H9 (cell line): Measurements from ENCODE around the gene GTF3C5. TPM values are rescaled to one million over a fixed set of nuclear protein-coding genes. Genes with fewer than 3 reads are reported as not detected.

Experiments used
- DNase-seq: peaks from one replicate; pipeline ENCODE4 v3.0.0-alpha.2; 2017
- H2AFZ ChIP-seq: one replicate; pipeline ENCODE4 v1.6.1; 2013; ENCODE audit warnings: mild to moderate bottlenecking, low read length, control low read depth, moderate library complexity
- H2AK5ac ChIP-seq: 2 replicates; pipeline ENCODE4 v1.6.1; 2013; ENCODE audit warnings: low read length, control low read depth, mixed read lengths; ENCODE audit not compliant: insufficient read length
- H2BK120ac ChIP-seq: one replicate; pipeline ENCODE4 v1.6.1; 2013; ENCODE audit warnings: low read depth, mild to moderate bottlenecking, low read length, control low read depth, inconsistent platforms; ENCODE audit not compliant: poor library complexity, severe bottlenecking
- H2BK12ac ChIP-seq: 2 replicates; pipeline ENCODE4 v1.6.1; 2013; ENCODE audit warnings: low read length, control low read depth, mixed read lengths, low read depth; ENCODE audit not compliant: insufficient read length
- H2BK15ac ChIP-seq: 2 replicates; pipeline ENCODE4 v1.6.1; 2013; ENCODE audit warnings: low read depth, low read length, control low read depth
- H2BK20ac ChIP-seq: one replicate; pipeline ENCODE4 v1.6.1; 2013; ENCODE audit warnings: low read depth, mild to moderate bottlenecking, low read length, control low read depth, inconsistent platforms; ENCODE audit not compliant: poor library complexity, severe bottlenecking
- H2BK5ac ChIP-seq: 2 replicates; pipeline ENCODE4 v1.6.1; 2013; ENCODE audit warnings: low read length, control low read depth, mixed read lengths; ENCODE audit not compliant: insufficient read length
- H3K14ac ChIP-seq: 2 replicates; pipeline ENCODE4 v1.6.1; 2013; ENCODE audit warnings: low read length, control low read depth; ENCODE audit not compliant: insufficient read depth
- H3K18ac ChIP-seq: 2 replicates; pipeline ENCODE4 v1.6.1; 2013; ENCODE audit warnings: low read depth, mild to moderate bottlenecking, mixed read lengths, low read length, control low read depth; ENCODE audit not compliant: insufficient read length
- H3K23ac ChIP-seq: 2 replicates; pipeline ENCODE4 v1.6.1; 2013; ENCODE audit warnings: low read length, control low read depth, mixed read lengths, low read depth; ENCODE audit not compliant: insufficient read length
- H3K23me2 ChIP-seq: 2 replicates; pipeline ENCODE4 v1.6.1; 2013; ENCODE audit warnings: low read depth, mild to moderate bottlenecking, mixed read lengths, low read length, control low read depth; ENCODE audit not compliant: insufficient read length, poor library complexity, severe bottlenecking
- H3K27ac ChIP-seq: 2 replicates; pipeline ENCODE4 v1.5.1; 2013; ENCODE audit warnings: low read length, control low read depth, mixed read lengths, low read depth; ENCODE audit not compliant: insufficient read length
- H3K27me3 ChIP-seq: 2 replicates; pipeline ENCODE4 v1.6.1; 2013; ENCODE audit warnings: low read length, control low read depth, inconsistent platforms; ENCODE audit not compliant: insufficient read depth
- H3K4ac ChIP-seq: 2 replicates; pipeline ENCODE4 v1.6.1; 2013; ENCODE audit warnings: low read depth, mild to moderate bottlenecking, control low read depth, inconsistent platforms, low read length, moderate library complexity
- H3K4me1 ChIP-seq: 2 replicates; pipeline ENCODE4 v1.6.1; 2013; ENCODE audit warnings: low read length, control low read depth, inconsistent platforms; ENCODE audit not compliant: insufficient read depth
- H3K4me2 ChIP-seq: 2 replicates; pipeline ENCODE4 v1.6.1; 2013; ENCODE audit warnings: low read length, control low read depth, mixed read lengths; ENCODE audit not compliant: insufficient read length, insufficient read depth
- H3K56ac ChIP-seq: 2 replicates; pipeline ENCODE4 v1.6.1; 2013; ENCODE audit warnings: low read depth, mild to moderate bottlenecking, mixed read lengths, low read length, control low read depth; ENCODE audit not compliant: insufficient read length
- H3K79me1 ChIP-seq: 2 replicates; pipeline ENCODE4 v1.6.1; 2013; ENCODE audit warnings: low read depth, mild to moderate bottlenecking, moderate library complexity, low read length, control low read depth, inconsistent platforms; ENCODE audit not compliant: insufficient read depth, poor library complexity, severe bottlenecking
- H3K79me2 ChIP-seq: 2 replicates; pipeline ENCODE4 v1.6.1; 2013; ENCODE audit warnings: low read length, control low read depth, inconsistent platforms; ENCODE audit not compliant: insufficient read depth
- H3K9ac ChIP-seq: 2 replicates; pipeline ENCODE4 v1.6.1; 2013; ENCODE audit warnings: low read length, control low read depth, mixed read lengths; ENCODE audit not compliant: insufficient read length; ENCODE audit errors: extremely low read depth
- H3K9me3 ChIP-seq: one replicate; pipeline ENCODE4 v1.6.1; 2013; ENCODE audit warnings: low read depth, low read length, inconsistent platforms; ENCODE audit not compliant: control insufficient read depth
- H3T11ph ChIP-seq: one replicate; pipeline ENCODE4 v1.6.1; 2013; ENCODE audit warnings: mild to moderate bottlenecking, low read length, control low read depth, inconsistent platforms
- H4K20me1 ChIP-seq: one replicate; pipeline ENCODE4 v1.6.1; 2013; ENCODE audit not compliant: control insufficient read depth, insufficient read length, insufficient read depth
- H4K5ac ChIP-seq: 2 replicates; pipeline ENCODE4 v1.6.1; 2013; ENCODE audit warnings: low read depth, mild to moderate bottlenecking, mixed read lengths, low read length, control low read depth; ENCODE audit not compliant: insufficient read length
- H4K8ac ChIP-seq: replicated peaks from 2 replicates; pipeline ENCODE4 v1.6.1; 2013; ENCODE audit warnings: low read length, control low read depth, mixed read lengths, low read depth; ENCODE audit not compliant: insufficient read length
- H4K91ac ChIP-seq: 2 replicates; pipeline ENCODE4 v1.6.1; 2013; ENCODE audit warnings: low read depth, mild to moderate bottlenecking, moderate library complexity, mixed read lengths, low read length, control low read depth; ENCODE audit not compliant: insufficient read length
- H3K27ac Mint-ChIP-seq, 3 experiments: 2 replicates in 2 of 3; 3 replicates in 1 of 3; pipeline ENCODE4 v1.8.0; 2020 to 2021; ENCODE audit warnings: mixed read lengths in 3 of 3, mild to moderate bottlenecking in 1 of 3, moderate library complexity in 1 of 3
- H3K27me3 Mint-ChIP-seq: 2 replicates; pipeline ENCODE4 v1.8.0; 2021; ENCODE audit warnings: low read depth, mild to moderate bottlenecking, moderate library complexity, mixed read lengths
- H3K36me3 Mint-ChIP-seq, 3 experiments: 2 replicates in 2 of 3; 3 replicates in 1 of 3; pipeline ENCODE4 v1.8.0; 2020 to 2021; ENCODE audit warnings: low read depth in 3 of 3, mixed read lengths in 3 of 3; ENCODE audit not compliant: insufficient read depth in 1 of 3
- H3K4me1 Mint-ChIP-seq, 2 experiments: 2 replicates each; pipeline ENCODE4 v1.8.0; 2020; ENCODE audit warnings: mixed read lengths in 2 of 2
- H3K4me3 Mint-ChIP-seq, 2 experiments: 2 replicates in 1 of 2; 3 replicates in 1 of 2; pipeline ENCODE4 v1.8.0; 2020 to 2021; ENCODE audit warnings: mild to moderate bottlenecking in 2 of 2, mixed read lengths in 2 of 2, moderate library complexity in 1 of 2
- H3K9me3 Mint-ChIP-seq, 2 experiments: 2 replicates in 1 of 2; 3 replicates in 1 of 2; pipeline ENCODE4 v1.8.0; 2020; ENCODE audit warnings: mild to moderate bottlenecking in 2 of 2, mixed read lengths in 2 of 2, moderate library complexity in 1 of 2
- CTCF ChIP-seq: fragments of 200-600 bp; sonication (generic); conservative IDR thresholded peaks from 3 replicates; pipeline ENCODE4 v1.8.0; 2021; ENCODE audit warnings: antibody characterized with exemption, mild to moderate bottlenecking
- WGBS: extraction: QIAGEN DNeasy Blood & Tissue Kit; methylation state at CpG from one replicate; pipeline ENCODE4 v1.1.7; 2013; ENCODE audit warnings: missing lambda C conversion rate, low lambda C conversion rate, mixed read lengths; ENCODE audit not compliant: insufficient read length; ENCODE audit errors: extremely low coverage; 5-methylcytosine and 5-hydroxymethylcytosine counted together
- total RNA-seq: library from RNA; stranded (reverse); gene quantifications from 2 replicates; pipeline ENCODE4 v1.2.1, GENCODE V29; 2021

Gene GTF3C5
- total RNA-seq, 1 experiment from 2014 or later: 88.9 TPM

- no peak for DNase-seq
- H3K79me2 ChIP-seq: no peaks in the 10 kb centered on the region
- no peak overlapping the region for H4K5ac ChIP-seq
- no peak overlapping the region for H3K23ac ChIP-seq
- no peak overlapping the region for H2BK120ac ChIP-seq
- H3K4me1 ChIP-seq: peaks cover 3% of the 10 kb centered on the region; the same call in 1 of the 2 replicates
- no peak overlapping the region; the same call in 1 of the 2 replicates for H3K14ac ChIP-seq
- no peak overlapping the region for H4K91ac ChIP-seq
- no peak overlapping the region for H3K56ac ChIP-seq
- H3K23me2 ChIP-seq: no peaks in the 10 kb centered on the region
- no peak overlapping the region for H2BK15ac ChIP-seq
- H4K20me1 ChIP-seq: no peaks in the 10 kb centered on the region
- Mint-ChIP-seq H3K27ac (no peak overlapping the region), H3K9me3 (peaks cover 0 to 6% of the 10 kb centered on the region in 2 experiments; a peak in 3 of 5 replicates), H3K4me3 (no peak overlapping the region), H3K36me3 (no peaks in the 10 kb centered on the region), H3K4me1 (peaks cover 14 to 21% of the 10 kb centered on the region in 2 experiments), H3K27me3 (peaks cover 61% of the 10 kb centered on the region)
- no peak overlapping the region for H2AFZ ChIP-seq
- H4K8ac ChIP-seq: no peak overlapping the region
- no peaks in the 10 kb centered on the region for H3K9me3 ChIP-seq
- H2BK20ac ChIP-seq: no peak overlapping the region
- no peak overlapping the region for H3K27ac ChIP-seq
- no peak overlapping the region for H3K4me2 ChIP-seq
- H3K4ac ChIP-seq: no peak overlapping the region
- no peak overlapping the region for H3K18ac ChIP-seq
- H3K79me1 ChIP-seq: no peaks in the 10 kb centered on the region
- no peak overlapping the region for H2AK5ac ChIP-seq
- no peak for TF ChIP-seq CTCF
- H3K9ac ChIP-seq: no peak overlapping the region
- no peak overlapping the region for H2BK12ac ChIP-seq
- no peak overlapping the region for H2BK5ac ChIP-seq
- H3T11ph ChIP-seq: no peak overlapping the region
- no peaks in the 10 kb centered on the region for H3K27me3 ChIP-seq
- WGBS: no CpG with 5 or more reads among the region's 14 CpGs
Measured at GRCh38 chr9:132990781-132991180, 40.0 kb upstream of the GTF3C5 start.
